Measurements from ENCODE around the gene RPS6KA2. TPM values are rescaled to one million over a fixed set of nuclear protein-coding genes. Genes with fewer than 3 reads are reported as not detected.

RPS6KA2 gene
- total RNA-seq, 3 donors from 2014 or later: 23.7 to 124 (median 56.4) TPM

DNA sequence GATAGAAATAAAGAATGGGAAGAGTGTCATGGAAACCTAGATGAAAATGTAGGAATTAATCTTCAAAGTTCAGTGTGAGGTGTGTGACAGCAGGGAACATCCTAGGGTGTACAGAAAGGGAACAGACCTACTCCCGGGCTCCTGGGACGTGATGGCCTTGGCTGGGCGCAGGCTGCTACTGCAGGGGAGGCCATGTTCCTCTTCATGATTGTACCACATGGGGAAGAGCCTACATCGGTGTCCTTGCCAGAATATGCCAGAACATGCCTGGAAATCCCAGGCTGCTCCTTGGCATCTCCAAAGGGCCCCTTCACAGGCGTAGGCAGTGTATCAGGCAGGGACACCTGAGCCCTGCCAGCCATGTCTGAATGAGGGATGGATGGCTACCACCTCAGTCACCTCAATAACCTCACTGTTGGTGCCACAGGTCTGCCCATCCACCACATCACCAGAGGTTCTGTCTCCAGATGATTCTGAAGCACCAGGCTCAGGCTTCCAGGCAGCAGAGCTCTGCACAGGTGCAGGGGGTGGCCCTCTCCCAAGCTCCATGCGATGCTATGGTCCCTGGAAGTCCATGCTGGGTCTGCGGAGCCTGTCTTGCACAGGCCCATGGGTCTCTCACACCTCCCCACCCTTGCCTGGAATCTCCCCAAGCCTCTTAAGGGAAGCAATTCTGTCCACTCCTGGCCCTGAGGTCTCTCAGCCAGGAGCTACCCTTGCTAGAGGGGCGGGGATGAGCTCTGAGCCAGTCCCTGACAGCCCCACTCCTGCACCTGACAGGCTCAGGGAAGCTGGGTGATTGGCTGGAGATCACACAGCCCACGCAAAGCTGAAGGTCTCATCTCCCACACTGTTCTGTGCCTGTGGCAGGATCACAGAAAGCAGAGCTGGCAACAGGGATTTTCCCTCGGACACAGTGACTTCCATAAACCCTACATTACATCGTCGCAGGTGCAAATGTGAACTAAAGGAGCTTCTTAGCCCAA is 60.7 kb downstream of the RPS6KA2 start:
- intact Hi-C loops (cut with DNase I; ENCODE audit: low total_unique reads): no loop called here
- TF ChIP-seq POLR2AphosphoS5 (IDR thresholded peaks at IDR 0.05): no peak
- TF ChIP-seq, protein P1, sequence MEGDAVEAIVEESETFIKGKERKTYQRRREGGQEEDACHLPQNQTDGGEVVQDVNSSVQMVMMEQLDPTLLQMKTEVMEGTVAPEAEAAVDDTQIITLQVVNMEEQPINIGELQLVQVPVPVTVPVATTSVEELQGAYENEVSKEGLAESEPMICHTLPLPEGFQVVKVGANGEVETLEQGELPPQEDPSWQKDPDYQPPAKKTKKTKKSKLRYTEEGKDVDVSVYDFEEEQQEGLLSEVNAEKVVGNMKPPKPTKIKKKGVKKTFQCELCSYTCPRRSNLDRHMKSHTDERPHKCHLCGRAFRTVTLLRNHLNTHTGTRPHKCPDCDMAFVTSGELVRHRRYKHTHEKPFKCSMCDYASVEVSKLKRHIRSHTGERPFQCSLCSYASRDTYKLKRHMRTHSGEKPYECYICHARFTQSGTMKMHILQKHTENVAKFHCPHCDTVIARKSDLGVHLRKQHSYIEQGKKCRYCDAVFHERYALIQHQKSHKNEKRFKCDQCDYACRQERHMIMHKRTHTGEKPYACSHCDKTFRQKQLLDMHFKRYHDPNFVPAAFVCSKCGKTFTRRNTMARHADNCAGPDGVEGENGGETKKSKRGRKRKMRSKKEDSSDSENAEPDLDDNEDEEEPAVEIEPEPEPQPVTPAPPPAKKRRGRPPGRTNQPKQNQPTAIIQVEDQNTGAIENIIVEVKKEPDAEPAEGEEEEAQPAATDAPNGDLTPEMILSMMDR (IDR thresholded peaks at IDR 0.05): no peak
- TF ChIP-seq POLR2A (IDR thresholded peaks at IDR 0.05): no peak
- Histone ChIP-seq H3K4me1 (no peaks in the 10 kb centered on the region), H3K27ac (no peak overlapping the region), H3K27me3 (no peaks in the 10 kb centered on the region), H3K4me3 (no peak overlapping the region), H3K36me3 (no peaks in the 10 kb centered on the region), H3K9me3 (no peaks in the 10 kb centered on the region)
- no peak for DNase-seq (ENCODE audit: low spot score in 2 of 2)

DNA sequence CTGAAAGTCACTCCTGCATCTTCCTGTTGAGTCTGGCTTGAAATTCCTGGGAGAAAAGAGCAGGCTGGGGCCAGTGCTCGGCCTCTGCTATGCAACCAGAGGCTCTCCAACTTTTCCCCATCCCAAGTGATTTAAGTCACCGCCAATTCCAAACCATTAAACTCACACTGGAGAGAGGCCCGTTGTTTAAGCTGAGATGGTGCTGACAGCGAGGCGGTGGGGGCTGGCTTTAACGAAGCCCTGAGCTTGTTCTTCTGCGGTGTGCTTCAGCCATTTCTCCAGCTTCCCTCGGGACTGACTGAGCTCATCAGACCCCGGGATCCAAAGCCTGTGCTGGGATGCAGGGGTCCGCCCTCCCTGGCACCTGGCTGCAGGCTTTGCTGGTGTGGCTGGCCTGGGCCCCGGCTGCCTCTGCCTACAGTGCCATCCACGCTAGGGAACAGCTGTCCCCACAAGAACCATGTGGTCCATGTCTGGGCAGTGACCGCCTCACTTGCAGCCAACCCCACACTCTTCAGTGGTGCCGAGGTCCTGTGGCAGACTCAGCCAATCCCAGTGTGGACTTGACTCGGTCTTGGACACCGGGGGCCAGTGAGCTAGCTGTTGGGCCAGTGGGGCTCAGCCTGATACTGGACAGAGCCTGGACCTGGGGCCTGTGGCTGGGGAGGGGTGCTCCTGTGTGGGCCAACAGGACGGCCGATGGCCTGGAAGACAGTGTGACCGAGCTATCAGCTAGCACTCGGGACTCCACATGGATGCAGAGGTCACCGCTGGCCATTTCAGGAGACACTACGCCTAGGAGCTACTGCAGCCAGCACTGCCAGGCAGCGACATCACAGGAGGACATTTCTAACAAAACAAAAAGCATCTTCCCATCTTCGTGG is 61.7 kb downstream of the RPS6KA2 start:
- H3K27ac ChIP-seq: peak overlapping the region in 1 of 2 donors; percentile 23
- intact Hi-C loops (cut with DNase I; ENCODE audit: low total_unique reads): no loop called here
- no peak for DNase-seq (ENCODE audit: low spot score in 2 of 2)

DNA sequence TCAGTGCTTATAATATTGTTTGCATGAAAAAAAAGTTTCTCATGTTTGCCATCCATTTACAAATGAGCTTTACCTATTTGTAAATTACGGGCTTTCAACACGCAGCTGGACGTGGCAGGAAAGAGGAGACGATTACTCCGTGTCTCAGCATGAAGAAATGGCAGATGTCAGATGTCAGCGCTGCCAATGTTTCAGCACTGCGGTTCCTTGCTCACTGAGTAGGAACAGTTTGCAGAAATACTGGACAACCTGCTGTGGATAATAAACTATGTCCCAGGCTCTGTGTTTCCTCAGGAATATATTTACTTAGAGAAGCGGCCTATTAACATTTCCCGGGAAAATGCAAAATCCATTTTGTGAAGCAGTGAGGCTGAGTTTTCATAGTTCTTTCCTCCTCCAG is 63.2 kb downstream of the RPS6KA2 start:
- Histone ChIP-seq H3K36me3 (no peaks in the 10 kb centered on the region), H3K4me1 (no peaks in the 10 kb centered on the region), H3K9me3 (peaks cover 4 to 17% of the 10 kb centered on the region in 2 donors), H3K27me3 (no peaks in the 10 kb centered on the region), H3K4me3 (no peak overlapping the region), H3K27ac (no peak overlapping the region)
- intact Hi-C loops (cut with DNase I; ENCODE audit: low total_unique reads): no loop called here
- TF ChIP-seq, protein P1 (IDR thresholded peaks at IDR 0.05): no peak
- no peak for TF ChIP-seq POLR2AphosphoS5 (IDR thresholded peaks at IDR 0.05)
- no peak for TF ChIP-seq POLR2A (IDR thresholded peaks at IDR 0.05)
- DNase-seq (ENCODE audit: low spot score in 2 of 2): no peak

More for the DNA sequence above, 61.7 kb downstream of the RPS6KA2 start:
- Histone ChIP-seq H3K9me3 (peaks cover 0 to 4% of the 10 kb centered on the region in 2 donors), H3K27me3 (no peaks in the 10 kb centered on the region), H3K36me3 (no peaks in the 10 kb centered on the region), H3K4me3 (no peak overlapping the region), H3K4me1 (no peaks in the 10 kb centered on the region)
- TF ChIP-seq, protein P1 (IDR thresholded peaks at IDR 0.05): no peak
- TF ChIP-seq POLR2AphosphoS5 (IDR thresholded peaks at IDR 0.05) (no peak), POLR2A (IDR thresholded peaks at IDR 0.05) (no peak)

DNA sequence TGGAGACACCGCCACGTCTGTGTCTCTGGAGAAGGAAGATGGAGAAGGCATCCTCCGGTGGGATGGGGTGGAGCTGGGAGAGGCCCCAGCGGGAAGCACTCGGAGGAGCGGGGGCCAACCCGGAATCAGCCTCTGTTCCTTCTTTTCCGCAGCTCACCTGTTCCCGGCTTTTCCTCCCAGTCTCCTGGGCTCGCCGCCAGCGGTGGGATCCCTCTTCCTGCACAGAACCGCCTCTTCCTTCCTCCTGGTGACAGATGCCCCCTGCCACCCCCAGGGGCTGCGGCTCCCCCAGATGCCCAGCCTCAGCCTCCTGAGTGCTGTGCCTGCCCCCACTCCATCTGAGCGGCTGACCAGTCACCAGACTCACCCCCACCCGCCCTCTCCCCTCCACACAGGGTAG is 63.9 kb downstream of the RPS6KA2 start:
- no peak overlapping the region for H3K27ac ChIP-seq
- DNase-seq (ENCODE audit: low spot score in 2 of 2): no peak

More for the DNA sequence above, 63.9 kb downstream of the RPS6KA2 start:
- H3K9me3 ChIP-seq: peaks cover 4 to 17% of the 10 kb centered on the region in 2 donors
- TF ChIP-seq POLR2AphosphoS5 (IDR thresholded peaks at IDR 0.05) (no peak), POLR2A (IDR thresholded peaks at IDR 0.05) (no peak)
- TF ChIP-seq, protein P1 (IDR thresholded peaks at IDR 0.05): no peak
- intact Hi-C loops (cut with DNase I; ENCODE audit: low total_unique reads): no loop called here
- H3K4me3 ChIP-seq: no peak overlapping the region
- no peaks in the 10 kb centered on the region for H3K4me1 ChIP-seq
- no peaks in the 10 kb centered on the region for H3K27me3 ChIP-seq
- H3K36me3 ChIP-seq: no peaks in the 10 kb centered on the region

Data from breast epithelium (tissue), 4 donors.